ENCODE results near the gene GNB1. TPM values are rescaled to one million over a fixed set of nuclear protein-coding genes. Genes with fewer than 3 reads are reported as not detected.
A peak's percentile ranks its signal among the peaks of the same experiment; 100 is the strongest.

The GNB1 gene
- total and polyA plus RNA-seq, 3 experiments from 2014 or later, result 114 to 470 (median 436) TPM

DNA sequence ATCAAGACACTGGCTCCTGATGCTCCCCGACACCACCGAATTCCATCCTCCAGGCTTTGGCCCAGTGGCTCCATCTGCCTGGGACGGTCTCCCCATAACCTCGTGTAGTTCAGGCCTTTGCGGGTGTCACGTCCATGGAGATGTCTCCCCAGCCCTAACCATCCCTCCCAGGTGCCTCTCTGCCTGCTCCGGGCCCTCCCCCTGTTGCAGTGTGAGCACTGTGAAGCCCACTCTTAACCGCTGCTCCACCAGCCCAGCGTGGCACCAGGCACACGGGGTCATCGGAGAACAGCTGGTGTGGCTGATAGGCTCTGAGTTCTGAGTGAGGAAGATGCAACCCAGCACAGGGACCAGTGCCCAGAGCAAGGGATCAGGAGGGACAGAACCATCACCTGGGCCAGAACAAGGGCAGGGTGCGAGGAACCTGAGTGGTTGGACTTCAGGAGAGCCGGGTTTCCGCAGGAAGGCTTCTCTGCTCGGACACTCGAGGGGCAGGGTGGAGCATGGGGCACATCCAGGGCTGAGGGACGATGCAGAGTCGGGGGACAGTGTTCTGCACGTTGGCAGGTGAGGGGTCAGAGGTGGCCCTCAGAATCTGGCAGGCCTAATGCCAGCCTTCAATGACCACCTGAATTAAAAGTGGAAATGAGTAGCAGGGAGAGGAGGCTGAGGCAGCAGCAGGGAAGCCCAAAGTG lies 2.6 kb upstream of the GNB1 start:
- Mint-ChIP-seq H3K4me3 (peak overlapping the region; percentile 29 to 92 (median 57)), H3K27ac (peak overlapping the region in 7 of 8 donors; percentile 38 to 96 (median 85)), H3K9me3 (no peaks in the 10 kb centered on the region), H3K36me3 (peaks cover 0 to 9% (median 0%) of the 10 kb centered on the region in 3 donors), H3K4me1 (peaks cover 30 to 48% (median 35%) of the 10 kb centered on the region in 3 donors), H3K27me3 (peaks cover 5 to 9% of the 10 kb centered on the region in 2 donors)
- Histone ChIP-seq H3K4me3 (ENCODE audit: low read length) (no peak overlapping the region), H3K36me3 (ENCODE audit: insufficient read depth, low read length) (no peaks in the 10 kb centered on the region), H3K9me3 (ENCODE audit: low read length) (no peaks in the 10 kb centered on the region), H3K27ac (ENCODE audit: low read depth, low read length) (no peak overlapping the region), H3K4me1 (ENCODE audit: insufficient read depth, low read length) (peaks cover 39% of the 10 kb centered on the region), H3K27me3 (ENCODE audit: insufficient read depth, low read length, poor library complexity, severe bottlenecking) (no peaks in the 10 kb centered on the region)
- DNase-seq, result no peak
- ChIA-PET CTCF (interaction anchor here (3.1 kb wide), 1 partner anchor 13 kb away, joined by 20 read pairs; no protein-coding TSS in a partner anchor), POLR2A (no interaction called here)

DNA sequence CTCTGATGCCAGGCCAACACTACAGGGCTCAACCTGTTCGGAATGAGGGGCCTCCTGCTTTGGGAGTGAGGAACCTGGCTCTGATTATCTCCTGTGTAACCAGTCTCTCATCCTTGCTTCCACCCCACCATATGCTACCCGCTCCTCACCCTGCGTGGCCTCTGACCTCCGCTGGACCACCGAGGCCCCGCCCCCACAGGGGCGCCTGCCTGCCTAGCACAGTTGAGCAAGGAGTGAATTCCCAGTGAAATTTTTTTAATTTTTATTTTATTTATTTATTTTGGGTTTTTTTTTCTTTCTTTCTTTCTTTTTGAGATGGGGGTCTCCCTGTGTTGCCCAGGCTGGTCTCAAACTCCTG lies 1.9 kb upstream of the GNB1 start:
- CTCF ChIA-PET, result interaction anchor here (1.6 kb wide), 1 partner anchor 9 kb away, joined by 6 read pairs; no protein-coding TSS in a partner anchor

DNA sequence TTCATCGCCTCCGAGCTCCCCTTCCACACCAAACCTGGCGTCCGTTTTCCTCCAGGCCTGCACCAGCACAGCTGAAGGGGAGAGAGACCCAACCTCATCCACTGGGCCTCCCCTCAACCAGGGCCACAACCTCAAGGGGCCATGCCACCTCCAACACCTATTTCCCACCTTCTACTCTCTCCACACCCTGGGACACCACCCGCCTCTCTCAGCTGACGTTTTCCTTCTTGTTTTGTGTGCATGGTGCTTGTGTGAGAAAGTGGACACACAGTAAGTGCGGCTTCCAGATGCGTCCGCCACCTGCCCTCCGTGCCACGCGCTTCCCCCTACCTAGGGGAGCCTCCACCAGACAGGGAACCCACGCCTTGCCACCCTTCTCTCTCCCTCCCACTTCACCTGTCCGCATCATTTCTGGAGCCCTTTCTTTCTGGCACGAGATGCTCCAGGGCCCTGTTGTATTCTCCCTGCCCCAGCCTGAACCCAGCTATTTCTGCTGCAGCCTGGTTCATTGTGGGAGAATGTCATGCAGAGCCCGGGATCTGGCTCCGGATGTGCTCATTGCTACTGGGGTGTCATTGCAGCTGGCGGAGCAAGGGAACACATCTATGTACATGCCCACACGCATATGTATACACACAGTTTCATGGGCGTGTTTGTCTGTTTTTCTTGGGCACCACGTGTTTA lies 1.3 kb upstream of the GNB1 start:
- peak in 2 of 5 donors; percentile 20 to 45 for DNase-seq
- H3K9me3 Mint-ChIP-seq, result no peaks in the 10 kb centered on the region
- H3K36me3 Mint-ChIP-seq, result peaks cover 0 to 13% (median 0%) of the 10 kb centered on the region in 3 donors
- peaks cover 5 to 9% of the 10 kb centered on the region in 2 donors for H3K27me3 Mint-ChIP-seq
- peaks cover 42 to 61% (median 48%) of the 10 kb centered on the region in 3 donors for H3K4me1 Mint-ChIP-seq
- Histone ChIP-seq H3K4me3 (ENCODE audit: low read length) (peak overlapping the region; percentile 63), H3K4me1 (ENCODE audit: insufficient read depth, low read length) (peaks cover 51% of the 10 kb centered on the region), H3K27ac (ENCODE audit: low read depth, low read length) (peak overlapping the region; percentile 78), H3K9me3 (ENCODE audit: low read length) (no peaks in the 10 kb centered on the region), H3K36me3 (ENCODE audit: insufficient read depth, low read length) (no peaks in the 10 kb centered on the region), H3K27me3 (ENCODE audit: insufficient read depth, low read length, poor library complexity, severe bottlenecking) (no peaks in the 10 kb centered on the region)
- peak overlapping the region; percentile 92 to 99 (median 96) for H3K27ac Mint-ChIP-seq
- ChIA-PET CTCF (interaction anchor here (1.5 to 1.6 kb wide), 3 partner anchors 9 to 17 kb away, joined by 6 to 9 read pairs (median 6); no protein-coding TSS in a partner anchor), POLR2A (interaction anchor here (1.2 to 1.6 kb wide), 4 partner anchors 13 to 517 kb away, joined by 3 to 12 read pairs (median 6); no protein-coding TSS in a partner anchor)
- H3K4me3 Mint-ChIP-seq, result peak overlapping the region; percentile 79 to 95 (median 91)

More for the DNA sequence above, 1.9 kb upstream of the GNB1 start:
- Histone ChIP-seq H3K4me1 (ENCODE audit: insufficient read depth, low read length) (peaks cover 46% of the 10 kb centered on the region), H3K27ac (ENCODE audit: low read depth, low read length) (no peak overlapping the region), H3K27me3 (ENCODE audit: insufficient read depth, low read length, poor library complexity, severe bottlenecking) (no peaks in the 10 kb centered on the region), H3K9me3 (ENCODE audit: low read length) (no peaks in the 10 kb centered on the region), H3K36me3 (ENCODE audit: insufficient read depth, low read length) (no peaks in the 10 kb centered on the region), H3K4me3 (ENCODE audit: low read length) (no peak overlapping the region)
- no peak for DNase-seq
- POLR2A ChIA-PET, result interaction anchor here (1.2 to 1.6 kb wide), 2 partner anchors 13 to 113 kb away, joined by 4 to 7 read pairs; no protein-coding TSS in a partner anchor
- peaks cover 37 to 55% (median 42%) of the 10 kb centered on the region in 3 donors for H3K4me1 Mint-ChIP-seq
- H3K9me3 Mint-ChIP-seq, result no peaks in the 10 kb centered on the region
- H3K27ac Mint-ChIP-seq, result peak overlapping the region; percentile 92 to 99 (median 96)
- peaks cover 0 to 12% (median 0%) of the 10 kb centered on the region in 3 donors for H3K36me3 Mint-ChIP-seq
- peak overlapping the region; percentile 79 to 95 (median 91) for H3K4me3 Mint-ChIP-seq
- peaks cover 5 to 9% of the 10 kb centered on the region in 2 donors for H3K27me3 Mint-ChIP-seq

DNA sequence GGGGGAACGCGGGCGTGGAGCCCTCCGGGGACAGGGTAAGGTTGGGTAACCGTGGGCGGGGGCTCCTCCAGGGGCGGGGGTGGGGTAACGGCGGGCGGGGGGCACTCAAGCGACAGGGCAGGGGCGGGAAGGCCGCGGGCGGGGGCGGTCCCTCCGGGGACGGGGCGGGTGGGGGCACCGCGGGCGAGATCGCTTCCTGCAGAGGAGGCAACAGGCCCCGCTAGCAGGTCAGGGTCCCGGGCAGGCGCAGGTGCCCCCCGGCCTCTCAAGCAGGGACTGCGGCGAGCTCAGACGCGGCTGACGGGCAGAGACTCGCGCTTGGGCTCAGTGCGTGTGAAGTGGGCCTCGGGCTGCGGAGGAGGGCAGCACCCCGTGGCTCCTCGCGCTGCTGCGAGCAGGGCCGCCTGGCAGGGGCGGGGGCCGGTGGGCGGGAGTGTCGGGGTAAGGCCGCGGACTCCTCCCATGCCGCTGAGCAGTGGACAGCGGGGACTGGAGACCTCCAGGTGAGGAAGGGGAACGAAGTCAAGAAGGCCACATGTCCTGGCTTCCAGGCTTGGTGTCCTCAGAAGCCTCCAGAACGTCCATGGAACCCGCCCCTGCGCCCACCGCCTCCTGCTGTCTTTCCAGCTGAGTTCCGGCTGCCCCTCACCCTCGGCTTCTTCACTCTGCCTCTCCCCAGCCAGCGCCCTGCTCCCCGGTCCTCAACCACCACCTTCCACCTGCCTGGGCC lies 627 bp upstream of the GNB1 start:
- ChIA-PET CTCF (interaction anchor here (1.5 to 1.6 kb wide), 3 partner anchors 10 to 17 kb away, joined by 6 to 9 read pairs (median 6); no protein-coding TSS in a partner anchor), POLR2A (interaction anchor here (1.2 to 1.6 kb wide), 4 partner anchors 14 to 516 kb away, joined by 3 to 12 read pairs (median 6); no protein-coding TSS in a partner anchor)
- peaks cover 0 to 15% (median 0%) of the 10 kb centered on the region in 3 donors for H3K36me3 Mint-ChIP-seq
- Histone ChIP-seq H3K27ac (ENCODE audit: low read depth, low read length) (peak overlapping the region; percentile 78), H3K4me3 (ENCODE audit: low read length) (peak overlapping the region; percentile 63), H3K4me1 (ENCODE audit: insufficient read depth, low read length) (peaks cover 58% of the 10 kb centered on the region), H3K27me3 (ENCODE audit: insufficient read depth, low read length, poor library complexity, severe bottlenecking) (no peaks in the 10 kb centered on the region), H3K9me3 (ENCODE audit: low read length) (no peaks in the 10 kb centered on the region), H3K36me3 (ENCODE audit: insufficient read depth, low read length) (no peaks in the 10 kb centered on the region)
- H3K4me3 Mint-ChIP-seq, result peak overlapping the region; percentile 79 to 95 (median 91)
- H3K27me3 Mint-ChIP-seq, result peaks cover 5 to 9% of the 10 kb centered on the region in 2 donors
- H3K27ac Mint-ChIP-seq, result peak overlapping the region; percentile 92 to 99 (median 96)
- H3K4me1 Mint-ChIP-seq, result peaks cover 46 to 66% (median 54%) of the 10 kb centered on the region in 3 donors
- no peaks in the 10 kb centered on the region for H3K9me3 Mint-ChIP-seq
- peak in 3 of 5 donors; percentile 79 to 86 (median 81) for DNase-seq

DNA sequence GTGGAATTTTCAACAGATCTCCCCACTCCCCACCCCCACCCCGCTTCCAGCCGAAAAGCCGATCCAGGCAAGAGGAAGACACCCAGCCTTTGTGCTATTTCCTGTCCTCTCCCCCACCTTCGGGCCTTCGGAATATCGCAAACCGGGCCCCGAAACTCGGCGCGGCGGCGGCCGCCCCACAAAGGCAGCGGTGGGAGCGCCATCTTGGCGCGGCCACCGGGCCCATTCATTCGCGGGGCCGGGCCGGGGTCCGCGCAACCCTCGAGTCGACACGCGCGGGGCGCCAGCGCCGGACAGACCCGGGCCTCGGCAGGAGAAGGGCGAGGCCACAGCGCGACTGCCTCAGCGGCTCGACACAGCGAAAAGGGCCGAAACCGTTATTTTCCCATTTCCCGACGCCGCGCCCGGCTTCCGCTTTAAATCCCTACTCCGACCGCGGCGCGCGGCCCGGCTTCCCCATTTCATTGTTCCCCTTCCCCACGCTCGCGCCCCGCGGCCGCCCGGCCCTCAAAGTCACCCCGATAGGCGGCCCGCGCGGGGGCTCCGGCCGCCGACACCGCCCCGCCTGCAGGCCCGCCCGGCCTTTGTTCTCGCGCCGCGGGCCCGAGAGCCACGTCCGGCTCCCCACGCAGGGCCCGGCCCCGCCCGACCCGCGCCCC lies 911 bp downstream of the GNB1 start:
- H3K27ac Mint-ChIP-seq, result peak overlapping the region; percentile 74 to 97 (median 94)
- H3K36me3 Mint-ChIP-seq, result peaks cover 0 to 18% (median 0%) of the 10 kb centered on the region in 3 donors
- Histone ChIP-seq H3K36me3 (ENCODE audit: insufficient read depth, low read length) (no peaks in the 10 kb centered on the region), H3K4me1 (ENCODE audit: insufficient read depth, low read length) (peaks cover 64% of the 10 kb centered on the region), H3K9me3 (ENCODE audit: low read length) (no peaks in the 10 kb centered on the region), H3K27me3 (ENCODE audit: insufficient read depth, low read length, poor library complexity, severe bottlenecking) (no peaks in the 10 kb centered on the region), H3K27ac (ENCODE audit: low read depth, low read length) (peak overlapping the region; percentile 84), H3K4me3 (ENCODE audit: low read length) (peak overlapping the region; percentile 51)
- peak; percentile 20 to 61 (median 48) for DNase-seq
- H3K4me1 Mint-ChIP-seq, result peaks cover 50 to 67% (median 59%) of the 10 kb centered on the region in 3 donors
- H3K9me3 Mint-ChIP-seq, result no peaks in the 10 kb centered on the region
- peak overlapping the region; percentile 76 to 93 (median 88) for H3K4me3 Mint-ChIP-seq
- ChIA-PET CTCF (no interaction called here), POLR2A (interaction anchor here (0.7 kb wide), 2 partner anchors 42 to 110 kb away, joined by 3 to 7 read pairs; no protein-coding TSS in a partner anchor)
- H3K27me3 Mint-ChIP-seq, result peaks cover 2 to 4% of the 10 kb centered on the region in 2 donors

DNA sequence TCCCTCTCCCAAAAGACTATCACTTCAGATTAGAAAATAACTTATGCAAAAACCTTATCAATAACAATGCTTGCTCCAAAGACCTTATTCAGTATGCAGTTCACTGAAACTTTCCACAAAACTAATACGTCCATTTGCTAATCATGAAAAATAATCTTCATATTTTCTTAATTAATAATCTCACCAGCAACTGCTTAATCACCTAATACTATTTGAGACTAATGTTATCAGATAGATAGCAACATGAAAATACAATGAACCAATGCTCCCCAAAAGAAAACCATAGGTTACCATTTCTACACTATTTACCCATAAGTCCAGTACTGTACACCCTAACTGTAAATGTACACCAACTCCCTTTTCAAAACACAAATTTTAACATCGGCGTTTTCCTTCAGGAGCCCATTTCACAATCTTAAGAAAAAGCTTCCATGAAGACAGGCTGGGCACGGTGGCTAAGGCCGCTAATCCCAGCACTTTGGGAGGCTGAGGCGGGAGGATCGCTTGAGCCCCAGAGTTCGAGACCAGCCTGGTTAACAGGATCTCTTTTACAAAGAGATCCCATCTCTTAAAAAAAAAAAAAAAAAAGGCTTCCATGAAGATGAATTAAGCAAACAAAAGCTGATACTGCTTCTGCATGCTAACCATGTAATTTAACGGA lies 1.7 kb downstream of the GNB1 start:
- Mint-ChIP-seq H3K27me3 (peaks cover 0 to 4% of the 10 kb centered on the region in 2 donors), H3K4me3 (peak overlapping the region; percentile 76 to 93 (median 88)), H3K4me1 (peaks cover 46 to 68% (median 57%) of the 10 kb centered on the region in 3 donors), H3K9me3 (no peaks in the 10 kb centered on the region), H3K27ac (peak overlapping the region; percentile 71 to 97 (median 94)), H3K36me3 (peaks cover 0 to 21% (median 0%) of the 10 kb centered on the region in 3 donors)
- Histone ChIP-seq H3K27ac (ENCODE audit: low read depth, low read length) (peak overlapping the region; percentile 84), H3K4me1 (ENCODE audit: insufficient read depth, low read length) (peaks cover 64% of the 10 kb centered on the region), H3K4me3 (ENCODE audit: low read length) (peak overlapping the region; percentile 51), H3K27me3 (ENCODE audit: insufficient read depth, low read length, poor library complexity, severe bottlenecking) (no peaks in the 10 kb centered on the region), H3K9me3 (ENCODE audit: low read length) (no peaks in the 10 kb centered on the region), H3K36me3 (ENCODE audit: insufficient read depth, low read length) (no peaks in the 10 kb centered on the region)
- CTCF ChIA-PET, result interaction anchor here (1.1 kb wide), 1 partner anchor 20 kb away, joined by 3 read pairs; no protein-coding TSS in a partner anchor
- DNase-seq, result peak in 1 of 5 donors; percentile 3
- POLR2A ChIA-PET, result interaction anchor here (0.7 kb wide), 2 partner anchors 41 to 109 kb away, joined by 3 to 7 read pairs; no protein-coding TSS in a partner anchor

Data from CD8-positive, alpha-beta memory T cell (primary cell).